ENCODE data around the gene DENND1A. TPM values are rescaled to one million over a fixed set of nuclear protein-coding genes. Genes with fewer than 3 reads are reported as not detected.

DENND1A gene
- total and polyA plus RNA-seq, 2 of the 13 experiments (the other 11 are each of a cell fraction or from before 2014, with no cell fraction given), result 14.8 to 30.1 TPM

DNA sequence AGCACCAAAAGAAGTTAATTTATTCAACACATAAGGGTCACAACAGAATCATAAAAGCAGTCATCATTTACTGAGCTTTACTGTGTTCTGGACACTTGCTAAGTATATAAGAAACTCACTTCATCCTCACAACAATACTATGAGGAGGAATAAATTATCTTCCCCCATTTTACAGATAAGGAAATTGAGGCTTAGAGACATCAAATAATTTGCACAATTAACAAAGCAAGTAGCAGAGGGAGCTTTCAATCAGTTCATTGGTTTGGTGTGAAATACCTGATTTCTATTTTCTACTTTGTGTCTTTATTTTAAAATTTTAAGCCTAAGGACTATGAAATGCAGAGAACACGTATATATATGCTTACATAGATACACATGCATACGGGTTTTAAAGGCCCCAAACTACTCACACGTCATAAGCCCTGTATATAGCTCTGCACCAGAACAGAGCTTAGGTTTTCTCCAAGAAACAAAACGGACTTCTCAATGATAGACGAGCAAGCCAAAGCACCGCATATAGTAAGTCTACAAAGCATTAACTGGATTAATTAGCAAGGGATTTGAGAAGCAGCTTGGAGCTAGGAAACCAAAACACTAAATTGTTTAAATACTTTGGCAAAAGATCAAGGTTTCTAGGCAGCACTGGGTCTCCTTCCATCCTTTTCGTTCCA, 95.6 kb downstream of the DENND1A start:
- Histone ChIP-seq H3K9ac (ENCODE audit: insufficient read depth, low read depth, low read length) (no peak overlapping the region), H3K36me3 (replicated peaks in 1 of 2; ENCODE audit: control insufficient read depth in 1 of 2, insufficient read depth in 2 of 2, low read length in 2 of 2) (no peaks in the 10 kb centered on the region; a peak in 1 of 5 replicates), H3K4me2 (ENCODE audit: low read depth, low read length) (no peak overlapping the region), H3K27ac (ENCODE audit: extremely low read length, insufficient read depth, low read length) (no peak overlapping the region), H3K4me3 (replicated peaks in 1 of 3; ENCODE audit: insufficient read depth in 1 of 3, low read depth in 2 of 3, low read length in 3 of 3) (no peak overlapping the region), H3K27me3 (ENCODE audit: control insufficient read depth in 1 of 2, insufficient read depth in 2 of 2, low read length in 2 of 2) (no peaks in the 10 kb centered on the region), H4K20me1 (ENCODE audit: insufficient read depth, low read length) (no peaks in the 10 kb centered on the region), H3K79me2 (ENCODE audit: insufficient read depth, low read length) (peaks cover 37% of the 10 kb centered on the region), H3K4me1 (ENCODE audit: insufficient read depth, low read length) (no peaks in the 10 kb centered on the region), H2AFZ (ENCODE audit: low read length) (no peak overlapping the region), H3K9me3 (ENCODE audit: low read length) (peaks cover 4% of the 10 kb centered on the region)
- intact Hi-C loops (cut with micrococcal nuclease; ENCODE audit: unreplicated experiment), result no loop called here
- ChIA-PET CTCF (ENCODE audit: low intra/inter-chr PET ratio, low total read pairs) (no interaction called here), POLR2A (no interaction called here)
- BruUV-seq (replicated peaks), result no TSS peak
- WGBS (ENCODE audit: low lambda C conversion rate), result 97% methylated on average over 7 of the region's 7 CpGs
- FAIRE-seq (no peak), ATAC-seq (no peak), DNase-seq (ENCODE audit: low spot score) (no peak)
- in situ Hi-C loops (cut with HindIII; ENCODE audit: extremely low pct_ligation_motif_present, low pct_unique_long_range_greater_than_20kb), result no loop called here
- TF ChIP-seq ZBTB8A (CRISPR knock-in tag; IDR thresholded peaks at IDR 0.05; ENCODE audit: borderline replicate concordance, low read depth), result no peak
- TF ChIP-seq ZNF180 (CRISPR knock-in tag; IDR thresholded peaks at IDR 0.05; ENCODE audit: borderline replicate concordance, low read depth), result no peak
- TF ChIP-seq NFAT5 (CRISPR knock-in tag; IDR thresholded peaks at IDR 0.05), result no peak
- TF ChIP-seq DDIT3 (CRISPR knock-in tag; IDR thresholded peaks at IDR 0.05), result no peak
- no peak for TF ChIP-seq ZFP1 (CRISPR knock-in tag; IDR thresholded peaks at IDR 0.05)
- TF ChIP-seq ZNF460 (CRISPR knock-in tag; IDR thresholded peaks at IDR 0.05; ENCODE audit: borderline replicate concordance), result no peak
- TF ChIP-seq TERF1 (CRISPR knock-in tag; IDR thresholded peaks at IDR 0.05), result no peak
- TF ChIP-seq ZNF280D (CRISPR knock-in tag; IDR thresholded peaks at IDR 0.05), result no peak
- TF ChIP-seq ZNF576 (CRISPR knock-in tag; IDR thresholded peaks at IDR 0.05), result no peak
- no peak for TF ChIP-seq CREBL2 (CRISPR knock-in tag; IDR thresholded peaks at IDR 0.05; ENCODE audit: borderline replicate concordance)
- TF ChIP-seq SSRP1 (CRISPR knock-in tag; IDR thresholded peaks at IDR 0.05), result no peak
- no peak for TF ChIP-seq MZF1 (CRISPR knock-in tag; IDR thresholded peaks at IDR 0.05; ENCODE audit: borderline replicate concordance)
- TF ChIP-seq HNRNPUL1 (IDR thresholded peaks at IDR 0.05; ENCODE audit: low read depth, low read length), result no peak
- TF ChIP-seq ZFX (CRISPR knock-in tag; IDR thresholded peaks at IDR 0.05; ENCODE audit: low read depth), result no peak
